ENCODE measurements around the gene MAP7D3. TPM values are rescaled to one million over a fixed set of nuclear protein-coding genes. Genes with fewer than 3 reads are reported as not detected.

MAP7D3 gene
- total and polyA plus RNA-seq, 10 of the 15 experiments (the other 5 are each of a cell fraction or from before 2014, with no cell fraction given): 9.1 to 24.0 (median 11.0) TPM

DNA sequence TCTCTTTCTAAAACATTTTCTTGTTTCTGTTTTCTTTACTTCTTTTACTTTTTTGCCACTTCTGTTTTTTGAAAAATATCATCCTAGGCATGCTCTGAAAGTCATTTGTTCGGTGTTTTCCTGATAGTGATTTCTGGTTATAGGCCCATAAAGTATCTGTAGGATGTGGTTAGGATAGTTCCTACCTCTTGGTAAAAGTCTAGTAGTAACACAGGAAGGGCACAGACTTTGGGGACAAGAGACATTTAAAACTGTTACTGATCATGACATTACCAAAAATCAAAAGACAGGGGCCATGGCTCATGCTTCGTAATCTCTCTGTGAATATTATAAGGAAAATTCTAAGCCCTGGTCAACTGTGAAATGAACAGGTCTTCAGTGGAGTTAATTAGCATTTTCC, 59.1 kb downstream of the MAP7D3 start (continued):
- TF ChIP-seq, protein P1, sequence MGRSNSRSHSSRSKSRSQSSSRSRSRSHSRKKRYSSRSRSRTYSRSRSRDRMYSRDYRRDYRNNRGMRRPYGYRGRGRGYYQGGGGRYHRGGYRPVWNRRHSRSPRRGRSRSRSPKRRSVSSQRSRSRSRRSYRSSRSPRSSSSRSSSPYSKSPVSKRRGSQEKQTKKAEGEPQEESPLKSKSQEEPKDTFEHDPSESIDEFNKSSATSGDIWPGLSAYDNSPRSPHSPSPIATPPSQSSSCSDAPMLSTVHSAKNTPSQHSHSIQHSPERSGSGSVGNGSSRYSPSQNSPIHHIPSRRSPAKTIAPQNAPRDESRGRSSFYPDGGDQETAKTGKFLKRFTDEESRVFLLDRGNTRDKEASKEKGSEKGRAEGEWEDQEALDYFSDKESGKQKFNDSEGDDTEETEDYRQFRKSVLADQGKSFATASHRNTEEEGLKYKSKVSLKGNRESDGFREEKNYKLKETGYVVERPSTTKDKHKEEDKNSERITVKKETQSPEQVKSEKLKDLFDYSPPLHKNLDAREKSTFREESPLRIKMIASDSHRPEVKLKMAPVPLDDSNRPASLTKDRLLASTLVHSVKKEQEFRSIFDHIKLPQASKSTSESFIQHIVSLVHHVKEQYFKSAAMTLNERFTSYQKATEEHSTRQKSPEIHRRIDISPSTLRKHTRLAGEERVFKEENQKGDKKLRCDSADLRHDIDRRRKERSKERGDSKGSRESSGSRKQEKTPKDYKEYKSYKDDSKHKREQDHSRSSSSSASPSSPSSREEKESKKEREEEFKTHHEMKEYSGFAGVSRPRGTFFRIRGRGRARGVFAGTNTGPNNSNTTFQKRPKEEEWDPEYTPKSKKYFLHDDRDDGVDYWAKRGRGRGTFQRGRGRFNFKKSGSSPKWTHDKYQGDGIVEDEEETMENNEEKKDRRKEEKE (IDR thresholded peaks at IDR 0.05): no peak
- no peak for TF ChIP-seq IRF4 (IDR thresholded peaks at IDR 0.05; ENCODE audit: low read depth, low read length)
- no peak for TF ChIP-seq SIX5 (IDR thresholded peaks at IDR 0.05; ENCODE audit: low read depth, low read length, severe bottlenecking)
- no peak for TF ChIP-seq SUZ12 (IDR thresholded peaks at IDR 0.05; ENCODE audit: unreplicated experiment)
- no peak for TF ChIP-seq CBFB (IDR thresholded peaks at IDR 0.05; ENCODE audit: low read depth)
- no peak for TF ChIP-seq PML (IDR thresholded peaks at IDR 0.05; ENCODE audit: low read length)
- TF ChIP-seq MTA2 (IDR thresholded peaks at IDR 0.05; ENCODE audit: low read depth): no peak
- no peak for TF ChIP-seq ESRRA (IDR thresholded peaks at IDR 0.05; ENCODE audit: low read length)
- no peak for TF ChIP-seq BCL11A (IDR thresholded peaks at IDR 0.05; ENCODE audit: low read depth, low read length)

DNA sequence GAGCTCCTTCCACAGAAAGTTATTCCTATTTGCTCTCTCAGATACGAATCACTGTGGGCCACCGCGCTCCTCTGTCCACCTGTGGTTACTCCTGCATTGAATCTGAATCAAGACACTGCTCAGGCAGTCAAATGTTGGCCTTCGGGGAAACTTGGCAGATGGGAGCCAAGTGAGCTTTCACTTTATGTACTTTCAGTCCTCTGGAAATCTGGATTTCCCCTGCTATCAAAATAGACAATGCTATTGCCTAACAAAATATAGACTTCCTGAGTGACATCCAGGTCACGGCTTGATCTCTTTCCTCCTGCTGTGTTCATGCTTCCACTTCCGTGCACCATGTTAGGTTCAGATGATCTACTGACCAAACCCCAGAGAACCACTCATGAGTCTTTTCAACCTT, 60.0 kb downstream of the MAP7D3 start:
- Histone ChIP-seq H3K9ac (ENCODE audit: control insufficient read depth, insufficient read depth, low read length) (no peak overlapping the region), H3K4me3 (no peak overlapping the region), H2AFZ (ENCODE audit: control insufficient read depth, low read depth, low read length) (no peak overlapping the region), H3K9me3 (replicated peaks; ENCODE audit: control insufficient read depth, insufficient read depth, low read length) (no peaks in the 10 kb centered on the region), H3K4me1 (ENCODE audit: control insufficient read depth, insufficient read depth, low read length) (no peaks in the 10 kb centered on the region), H3K27ac (ENCODE audit: control insufficient read depth, insufficient read depth) (no peak overlapping the region), H4K20me1 (ENCODE audit: control insufficient read depth, insufficient read depth) (no peaks in the 10 kb centered on the region), H3K79me2 (ENCODE audit: control insufficient read depth, insufficient read depth, low read length) (no peaks in the 10 kb centered on the region), H3K27me3 (replicated peaks in 1 of 2; ENCODE audit: control insufficient read depth in 2 of 2, insufficient read depth in 2 of 2, low read length in 1 of 2) (no peaks in the 10 kb centered on the region; a peak in 1 of 4 replicates), H3K36me3 (ENCODE audit: control insufficient read depth in 2 of 2, insufficient read depth in 2 of 2, low read length in 1 of 2) (no peaks in the 10 kb centered on the region), H3K4me2 (ENCODE audit: control insufficient read depth, insufficient read depth) (no peak overlapping the region)
- ChIA-PET SMC1A (ENCODE audit: uncharacterized antibody, unreplicated experiment) (interaction anchor here (0.8 kb wide), 1 partner anchor 12 kb away, joined by 3 read pairs; no protein-coding TSS in a partner anchor), RAD21 (ENCODE audit: unreplicated experiment) (no interaction called here), CTCF (interaction anchor here (1.0 kb wide), 1 partner anchor 163 kb away, joined by 3 read pairs; no protein-coding TSS in a partner anchor), POLR2A (interaction anchor here (1.2 kb wide), 1 partner anchor 206 kb away, joined by 4 read pairs; the partner anchor contains the start of gene SLC9A6)
- no TSS peak for BruUV-seq (replicated peaks)
- intact Hi-C loops (cut with micrococcal nuclease; ENCODE audit: unreplicated experiment): no loop called here
- WGBS (ENCODE audit: insufficient coverage, insufficient replicate concordance, low lambda C conversion rate, missing lambda C conversion rate): 42% methylated on average over 6 of the region's 6 CpGs
- FAIRE-seq (no peak), ATAC-seq (no peak), DNase-seq (ENCODE audit: low read depth, low spot score) (no peak)
- TF ChIP-seq RCOR1 (conservative IDR thresholded peaks at IDR 0.05; ENCODE audit: low read depth, low read length) (no peak), TARDBP (IDR thresholded peaks at IDR 0.05; ENCODE audit: borderline replicate concordance) (no peak), HDAC6 (IDR thresholded peaks at IDR 0.05; ENCODE audit: unreplicated experiment) (no peak), MEF2B (IDR thresholded peaks at IDR 0.05; ENCODE audit: partially characterized antibody, poor library complexity, severe bottlenecking) (no peak), EED (IDR thresholded peaks at IDR 0.05; ENCODE audit: low read depth) (no peak), TBL1XR1 (IDR thresholded peaks at IDR 0.05; ENCODE audit: low read depth, low read length) (no peak)
- TF ChIP-seq, protein P2, sequence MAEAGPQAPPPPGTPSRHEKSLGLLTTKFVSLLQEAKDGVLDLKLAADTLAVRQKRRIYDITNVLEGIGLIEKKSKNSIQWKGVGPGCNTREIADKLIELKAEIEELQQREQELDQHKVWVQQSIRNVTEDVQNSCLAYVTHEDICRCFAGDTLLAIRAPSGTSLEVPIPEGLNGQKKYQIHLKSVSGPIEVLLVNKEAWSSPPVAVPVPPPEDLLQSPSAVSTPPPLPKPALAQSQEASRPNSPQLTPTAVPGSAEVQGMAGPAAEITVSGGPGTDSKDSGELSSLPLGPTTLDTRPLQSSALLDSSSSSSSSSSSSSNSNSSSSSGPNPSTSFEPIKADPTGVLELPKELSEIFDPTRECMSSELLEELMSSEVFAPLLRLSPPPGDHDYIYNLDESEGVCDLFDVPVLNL (IDR thresholded peaks at IDR 0.05; ENCODE audit: low read depth, low read length): no peak
- TF ChIP-seq, protein P3, sequence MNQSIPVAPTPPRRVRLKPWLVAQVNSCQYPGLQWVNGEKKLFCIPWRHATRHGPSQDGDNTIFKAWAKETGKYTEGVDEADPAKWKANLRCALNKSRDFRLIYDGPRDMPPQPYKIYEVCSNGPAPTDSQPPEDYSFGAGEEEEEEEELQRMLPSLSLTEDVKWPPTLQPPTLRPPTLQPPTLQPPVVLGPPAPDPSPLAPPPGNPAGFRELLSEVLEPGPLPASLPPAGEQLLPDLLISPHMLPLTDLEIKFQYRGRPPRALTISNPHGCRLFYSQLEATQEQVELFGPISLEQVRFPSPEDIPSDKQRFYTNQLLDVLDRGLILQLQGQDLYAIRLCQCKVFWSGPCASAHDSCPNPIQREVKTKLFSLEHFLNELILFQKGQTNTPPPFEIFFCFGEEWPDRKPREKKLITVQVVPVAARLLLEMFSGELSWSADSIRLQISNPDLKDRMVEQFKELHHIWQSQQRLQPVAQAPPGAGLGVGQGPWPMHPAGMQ (IDR thresholded peaks at IDR 0.05; ENCODE audit: borderline replicate concordance): no peak
- in situ Hi-C loops (cut with MboI): no loop called here

Measured in GM12878 (cell line).